ENCODE data around the gene NRIP2.
A peak's percentile ranks its signal among the peaks of the same experiment; 100 is the strongest.

NRIP2 gene

GRCh38 chr12:2857576-2857975 lies 22.7 kb upstream of the NRIP2 start:
- Mint-ChIP-seq H3K27ac (no peak overlapping the region), H3K9me3 (no peaks in the 10 kb centered on the region), H3K27me3 (ENCODE audit: low read depth) (no peaks in the 10 kb centered on the region), H3K4me1 (ENCODE audit: low read depth) (no peaks in the 10 kb centered on the region), H3K36me3 (ENCODE audit: low read depth) (peaks cover 31% of the 10 kb centered on the region), H3K4me3 (no peak overlapping the region)
- no peak for DNase-seq (ENCODE audit: low spot score)

GRCh38 chr12:2857021-2857431 lies 22.2 kb upstream of the NRIP2 start, which contains the start of gene TEX52:
TEX52 (minus strand) TSS chr12:2857039; CDS start chr12:2857026, 13 bp downstream.
- H3K4me3 Mint-ChIP-seq: no peak within 1 kb of the TSS
- H3K4me1 Mint-ChIP-seq (ENCODE audit: low read depth): no peaks in the 10 kb centered on the region

GRCh38 chr12:2856051-2856450 lies 21.2 kb upstream of the NRIP2 start:
- H3K27me3 Mint-ChIP-seq (ENCODE audit: low read depth): no peaks in the 10 kb centered on the region
- H3K36me3 Mint-ChIP-seq (ENCODE audit: low read depth): peaks cover 23% of the 10 kb centered on the region
- no peaks in the 10 kb centered on the region for H3K9me3 Mint-ChIP-seq
- no peak overlapping the region for H3K4me3 Mint-ChIP-seq
- H3K4me1 Mint-ChIP-seq (ENCODE audit: low read depth): no peaks in the 10 kb centered on the region
- DNase-seq (ENCODE audit: low spot score): no peak
- H3K27ac Mint-ChIP-seq: no peak overlapping the region

More at GRCh38 chr12:2857021-2857431, 22.2 kb upstream of the NRIP2 start, which contains the start of gene TEX52:
- Mint-ChIP-seq H3K27ac (no peak within 1 kb of the TSS), H3K9me3 (no peaks in the 10 kb centered on the region), H3K36me3 (ENCODE audit: low read depth) (peaks cover 29% of the 10 kb centered on the region), H3K27me3 (ENCODE audit: low read depth) (no peaks in the 10 kb centered on the region)
- no peak for DNase-seq (ENCODE audit: low spot score)

GRCh38 chr12:2855546-2855945 lies 20.7 kb upstream of the NRIP2 start:
- H3K27me3 Mint-ChIP-seq (ENCODE audit: low read depth): no peaks in the 10 kb centered on the region
- H3K27ac Mint-ChIP-seq: no peak overlapping the region
- peaks cover 22% of the 10 kb centered on the region for H3K36me3 Mint-ChIP-seq (ENCODE audit: low read depth)
- no peaks in the 10 kb centered on the region for H3K4me1 Mint-ChIP-seq (ENCODE audit: low read depth)
- DNase-seq (ENCODE audit: low spot score): no peak
- no peaks in the 10 kb centered on the region for H3K9me3 Mint-ChIP-seq
- no peak overlapping the region for H3K4me3 Mint-ChIP-seq

GRCh38 chr12:2854669-2855453 lies 20.0 kb upstream of the NRIP2 start:
- DNase-seq (ENCODE audit: low spot score): no peak
- Mint-ChIP-seq H3K4me1 (ENCODE audit: low read depth) (no peaks in the 10 kb centered on the region), H3K36me3 (ENCODE audit: low read depth) (peaks cover 16% of the 10 kb centered on the region), H3K9me3 (no peaks in the 10 kb centered on the region), H3K4me3 (no peak overlapping the region), H3K27me3 (ENCODE audit: low read depth) (no peaks in the 10 kb centered on the region), H3K27ac (no peak overlapping the region)

- H3K36me3 Mint-ChIP-seq (ENCODE audit: low read depth): peaks cover 7% of the 10 kb centered on the region
- no peaks in the 10 kb centered on the region for H3K9me3 Mint-ChIP-seq
- peak; percentile 22 for DNase-seq (ENCODE audit: low spot score)
- H3K4me3 Mint-ChIP-seq: no peak overlapping the region
- H3K27me3 Mint-ChIP-seq (ENCODE audit: low read depth): no peaks in the 10 kb centered on the region
- no peak overlapping the region for H3K27ac Mint-ChIP-seq
- H3K4me1 Mint-ChIP-seq (ENCODE audit: low read depth): no peaks in the 10 kb centered on the region
Observed at GRCh38 chr12:2853626-2854025, 18.8 kb upstream of the NRIP2 start.

- Mint-ChIP-seq H3K4me3 (no peak overlapping the region), H3K9me3 (no peaks in the 10 kb centered on the region), H3K27ac (no peak overlapping the region), H3K27me3 (ENCODE audit: low read depth) (no peaks in the 10 kb centered on the region), H3K4me1 (ENCODE audit: low read depth) (no peaks in the 10 kb centered on the region), H3K36me3 (ENCODE audit: low read depth) (peaks cover 2% of the 10 kb centered on the region)
- DNase-seq (ENCODE audit: low spot score): no peak
Observed at GRCh38 chr12:2851931-2852330, 17.1 kb upstream of the NRIP2 start.

GRCh38 chr12:2845280-2845679 lies 10.4 kb upstream of the NRIP2 start:
- no peak overlapping the region for H3K4me3 Mint-ChIP-seq
- H3K27ac Mint-ChIP-seq: no peak overlapping the region
- no peaks in the 10 kb centered on the region for H3K4me1 Mint-ChIP-seq (ENCODE audit: low read depth)
- DNase-seq (ENCODE audit: low spot score): no peak
- H3K9me3 Mint-ChIP-seq: no peaks in the 10 kb centered on the region
- no peaks in the 10 kb centered on the region for H3K27me3 Mint-ChIP-seq (ENCODE audit: low read depth)
- H3K36me3 Mint-ChIP-seq (ENCODE audit: low read depth): peaks cover 2% of the 10 kb centered on the region

GRCh38 chr12:2844786-2845185 lies 10.0 kb upstream of the NRIP2 start:
- H3K4me3 Mint-ChIP-seq: no peak overlapping the region
- H3K27ac Mint-ChIP-seq: no peak overlapping the region

GRCh38 chr12:2842948-2843347 lies 8.1 kb upstream of the NRIP2 start:
- H3K36me3 Mint-ChIP-seq (ENCODE audit: low read depth): peaks cover 10% of the 10 kb centered on the region
- H3K27ac Mint-ChIP-seq: no peak overlapping the region
- no peaks in the 10 kb centered on the region for H3K27me3 Mint-ChIP-seq (ENCODE audit: low read depth)
- H3K9me3 Mint-ChIP-seq: no peaks in the 10 kb centered on the region
- no peak for DNase-seq (ENCODE audit: low spot score)
- no peaks in the 10 kb centered on the region for H3K4me1 Mint-ChIP-seq (ENCODE audit: low read depth)
- H3K4me3 Mint-ChIP-seq: no peak overlapping the region

More at GRCh38 chr12:2844786-2845185, 10.0 kb upstream of the NRIP2 start:
- Mint-ChIP-seq H3K27me3 (ENCODE audit: low read depth) (no peaks in the 10 kb centered on the region), H3K4me1 (ENCODE audit: low read depth) (no peaks in the 10 kb centered on the region), H3K9me3 (no peaks in the 10 kb centered on the region), H3K36me3 (ENCODE audit: low read depth) (peaks cover 2% of the 10 kb centered on the region)
- DNase-seq (ENCODE audit: low spot score): no peak

- H3K4me1 Mint-ChIP-seq (ENCODE audit: low read depth): no peaks in the 10 kb centered on the region
- H3K27ac Mint-ChIP-seq: no peak overlapping the region
- no peak overlapping the region for H3K4me3 Mint-ChIP-seq
- peaks cover 8% of the 10 kb centered on the region for H3K36me3 Mint-ChIP-seq (ENCODE audit: low read depth)
- no peak for DNase-seq (ENCODE audit: low spot score)
- no peaks in the 10 kb centered on the region for H3K27me3 Mint-ChIP-seq (ENCODE audit: low read depth)
- no peaks in the 10 kb centered on the region for H3K9me3 Mint-ChIP-seq
Observed at GRCh38 chr12:2841056-2841650, 6.3 kb upstream of the NRIP2 start.

- no peaks in the 10 kb centered on the region for H3K4me1 Mint-ChIP-seq (ENCODE audit: low read depth)
- no peak overlapping the region for H3K4me3 Mint-ChIP-seq
- H3K9me3 Mint-ChIP-seq: no peaks in the 10 kb centered on the region
- no peak for DNase-seq (ENCODE audit: low spot score)
- no peak overlapping the region for H3K27ac Mint-ChIP-seq
- no peaks in the 10 kb centered on the region for H3K27me3 Mint-ChIP-seq (ENCODE audit: low read depth)
- H3K36me3 Mint-ChIP-seq (ENCODE audit: low read depth): peaks cover 9% of the 10 kb centered on the region
Observed at GRCh38 chr12:2836574-2836973, 1.7 kb upstream of the NRIP2 start.

GRCh38 chr12:2835691-2836403 lies 1.0 kb upstream of the NRIP2 start:
- peaks cover 12% of the 10 kb centered on the region for H3K36me3 Mint-ChIP-seq (ENCODE audit: low read depth)
- no peak for DNase-seq (ENCODE audit: low spot score)
- no peaks in the 10 kb centered on the region for H3K9me3 Mint-ChIP-seq
- H3K4me3 Mint-ChIP-seq: no peak overlapping the region
- H3K27ac Mint-ChIP-seq: no peak overlapping the region
- no peaks in the 10 kb centered on the region for H3K4me1 Mint-ChIP-seq (ENCODE audit: low read depth)
- H3K27me3 Mint-ChIP-seq (ENCODE audit: low read depth): no peaks in the 10 kb centered on the region

- H3K4me3 Mint-ChIP-seq: no peak overlapping the region
- peaks cover 5% of the 10 kb centered on the region for H3K36me3 Mint-ChIP-seq (ENCODE audit: low read depth)
- H3K9me3 Mint-ChIP-seq: no peaks in the 10 kb centered on the region
- H3K27ac Mint-ChIP-seq: no peak overlapping the region
- no peaks in the 10 kb centered on the region for H3K27me3 Mint-ChIP-seq (ENCODE audit: low read depth)
- DNase-seq (ENCODE audit: low spot score): no peak
- no peaks in the 10 kb centered on the region for H3K4me1 Mint-ChIP-seq (ENCODE audit: low read depth)
Observed at GRCh38 chr12:2833810-2834209, 1.0 kb downstream of the NRIP2 start.
